ENCODE results near the gene PACS2.
"Not testable (repeated sequence)": the region's sequence is repeated elsewhere in the genome, so short reads cannot be mapped to it uniquely, and the experiment has no call there.

Gene PACS2

DNA sequence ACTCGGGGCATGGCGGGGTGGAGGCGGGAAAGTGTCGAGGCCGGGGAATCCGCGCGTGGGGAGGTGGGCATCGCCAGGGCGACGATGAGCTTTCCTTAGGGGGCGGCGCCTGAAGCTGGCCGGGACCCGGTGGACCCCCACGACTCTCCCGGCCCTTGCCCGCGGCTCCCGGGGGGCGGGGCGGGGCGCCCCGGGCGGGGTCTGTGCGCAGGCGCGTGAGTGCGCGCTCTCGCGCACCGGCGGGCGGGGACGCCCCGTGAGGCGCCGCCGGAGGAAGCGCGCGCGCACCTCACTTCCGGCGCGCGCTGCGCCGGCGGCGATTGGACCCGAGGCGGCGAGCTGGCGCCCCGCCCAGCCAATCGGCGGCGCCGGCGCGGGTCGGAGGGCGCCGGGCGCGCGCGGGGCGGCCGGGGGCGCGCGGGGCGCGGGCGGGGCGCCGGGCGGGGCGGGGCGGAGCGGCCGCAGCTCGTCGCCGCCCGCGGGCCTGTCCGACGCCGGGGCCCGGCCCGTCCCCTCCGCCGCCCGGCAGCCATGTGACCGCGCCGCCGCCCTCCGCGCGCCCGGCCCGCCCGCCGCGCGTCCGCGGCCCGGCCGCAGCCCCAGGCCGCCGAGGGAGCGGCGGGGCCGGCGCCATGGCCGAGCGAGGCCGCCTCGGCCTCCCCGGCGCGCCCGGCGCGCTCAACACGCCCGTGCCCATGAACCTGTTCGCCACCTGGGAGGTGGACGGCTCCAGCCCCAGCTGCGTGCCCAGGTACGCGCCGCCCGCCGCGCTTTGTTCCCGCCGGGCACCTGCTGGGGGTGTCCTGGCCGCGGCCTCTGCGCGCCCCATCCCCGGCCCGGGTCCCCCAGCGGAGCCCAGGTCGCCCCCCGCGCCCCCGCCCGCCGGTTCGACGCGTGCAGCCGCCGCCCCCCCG lies at the start of gene PACS2:
TSS of gene PACS2 (plus strand) at position 462 of the 914 bp plus-strand sequence. CDS start at position 633, 171 bp downstream.
- peak; percentile 59 for DNase-seq (ENCODE audit: low read depth)

DNA sequence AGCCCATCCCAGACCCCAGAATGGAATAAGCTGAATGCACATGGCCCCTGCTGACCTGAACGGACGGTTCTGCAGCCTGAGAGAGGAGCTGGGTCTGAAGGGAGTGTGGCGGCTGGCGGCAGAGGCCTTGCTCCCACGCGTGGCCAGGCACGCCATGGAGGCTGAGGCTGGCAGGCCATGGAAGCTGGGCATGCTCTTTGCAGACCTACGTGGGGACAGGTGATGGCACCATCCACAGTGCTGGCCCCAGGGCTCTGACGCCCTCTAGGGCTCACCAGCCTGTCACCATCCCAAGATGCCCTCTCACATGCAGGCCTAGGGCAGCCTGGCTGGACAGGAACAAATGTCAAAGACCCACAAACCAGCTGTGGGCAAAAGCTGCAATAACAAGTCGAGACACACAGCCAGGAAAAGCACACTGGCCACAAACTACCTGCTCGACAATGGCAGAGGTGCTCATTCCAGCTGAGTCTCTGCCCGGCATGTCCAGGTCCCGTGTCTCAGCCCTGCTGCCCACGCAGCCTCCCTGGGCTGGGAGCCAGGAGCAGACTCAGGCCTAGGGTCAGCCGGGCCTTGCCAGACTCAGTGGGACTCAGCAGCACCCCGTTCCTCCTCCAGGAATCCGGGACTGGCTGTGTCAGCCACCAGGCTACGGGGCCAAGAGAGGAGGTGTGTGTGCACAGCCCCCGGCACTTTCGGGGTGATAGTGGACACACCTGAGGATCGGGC lies 46.6 kb upstream of the PACS2 start:
- DNase-seq (ENCODE audit: low read depth): no peak

DNA sequence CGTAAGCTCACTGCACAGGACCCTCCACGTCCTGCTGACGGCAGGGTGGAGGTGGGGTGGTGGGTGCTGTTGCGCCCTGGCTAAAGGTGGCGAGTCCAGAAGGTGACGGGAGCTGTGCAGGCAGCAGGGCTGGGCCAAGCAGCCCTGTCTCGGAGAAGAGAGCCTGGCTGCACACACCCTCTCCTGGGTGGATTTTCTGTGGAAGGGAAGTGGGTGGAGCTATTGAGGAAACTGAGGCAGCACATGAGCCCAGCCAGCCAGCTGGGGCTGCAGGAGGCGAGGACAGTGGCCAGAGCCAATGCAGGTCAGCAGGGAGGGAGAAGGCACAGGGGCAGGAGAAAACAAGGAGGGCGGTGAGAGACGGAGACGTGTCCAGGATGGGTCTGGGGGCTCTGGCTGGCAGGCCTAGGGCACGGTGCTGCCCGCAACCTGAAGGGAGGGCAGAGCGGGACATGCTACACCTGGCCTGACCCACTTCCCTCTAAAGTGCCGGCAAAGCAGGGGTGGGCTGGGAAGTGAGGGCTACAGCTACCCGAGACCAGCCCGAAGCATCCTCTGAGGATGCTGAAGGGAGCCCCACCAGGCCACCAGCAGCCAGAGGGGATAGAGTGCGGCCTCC lies 45.7 kb upstream of the PACS2 start:
- DNase-seq (ENCODE audit: low read depth): no peak

DNA sequence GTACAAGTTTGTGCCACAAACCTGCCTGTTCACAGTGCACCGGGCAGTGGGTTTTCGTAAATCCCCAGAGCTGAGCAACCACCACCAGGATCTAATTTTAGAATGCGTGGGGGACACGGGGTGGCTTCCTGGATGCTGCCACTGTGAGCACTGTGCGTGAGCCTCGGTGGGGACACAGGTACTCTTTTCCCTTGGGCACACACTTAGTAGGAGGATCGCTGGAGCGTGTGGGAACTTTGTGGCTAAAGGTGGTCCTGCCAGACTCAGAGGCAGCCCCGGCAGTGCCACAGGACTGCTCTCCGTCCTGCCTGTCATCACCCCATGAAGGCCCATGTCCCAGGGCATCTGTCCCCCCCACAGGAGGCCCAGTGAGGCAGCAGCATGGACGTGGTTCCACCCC lies 45.1 kb upstream of the PACS2 start:
- DNase-seq (ENCODE audit: low read depth): no peak

DNA sequence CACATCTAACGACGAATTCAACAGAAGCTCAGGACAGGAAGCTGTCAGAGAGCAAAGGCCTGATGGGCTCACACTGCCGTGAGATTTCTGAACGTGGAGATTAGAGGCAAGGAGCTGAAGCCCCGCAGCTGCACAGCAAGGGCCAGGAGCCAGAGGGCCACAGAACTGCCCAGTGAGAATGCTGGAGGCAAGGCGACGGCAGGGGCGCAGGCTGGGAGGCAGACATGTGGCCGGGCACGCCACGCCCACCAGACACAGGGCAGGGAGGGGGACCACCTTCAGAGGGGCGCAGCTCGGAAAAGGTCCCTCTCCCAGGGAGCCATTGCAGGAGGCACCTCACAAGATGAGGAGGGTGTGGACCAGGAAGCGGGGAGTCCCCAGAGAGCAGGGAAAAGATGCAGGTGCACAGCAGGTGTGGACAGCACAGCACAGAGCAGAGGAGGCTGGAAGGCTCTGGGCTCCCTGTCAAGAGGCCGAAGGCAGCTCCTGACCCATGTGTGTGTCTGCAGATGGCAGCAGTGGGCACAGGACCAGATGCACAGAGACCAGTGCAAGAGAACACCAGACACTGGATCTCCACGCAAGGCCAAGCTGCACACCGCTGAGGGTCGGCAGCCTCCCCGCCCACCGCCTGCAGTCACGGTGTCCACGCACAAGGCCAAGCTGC lies 43.2 kb upstream of the PACS2 start:
- no peak for DNase-seq (ENCODE audit: low read depth)

DNA sequence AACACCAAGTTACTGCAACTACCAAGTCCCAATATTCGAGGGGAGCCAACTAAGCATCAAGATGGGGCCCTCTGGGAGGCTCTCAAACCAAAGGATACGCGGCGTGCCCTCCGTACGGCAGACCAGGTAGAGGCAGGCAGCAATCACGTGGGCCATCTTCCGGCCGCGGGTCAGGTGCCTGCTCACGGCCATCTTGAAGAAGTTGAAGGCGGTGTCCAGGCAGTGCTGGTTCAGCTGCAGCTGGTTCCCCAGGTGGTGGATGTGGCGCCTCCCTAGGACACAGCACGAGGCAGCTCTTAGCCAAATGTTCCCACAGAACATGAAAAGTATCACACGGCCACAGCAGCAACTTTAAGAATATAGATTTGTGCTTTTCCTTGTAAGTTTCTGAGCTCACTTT lies 41.9 kb upstream of the PACS2 start:
- DNase-seq (ENCODE audit: low read depth): no peak

DNA sequence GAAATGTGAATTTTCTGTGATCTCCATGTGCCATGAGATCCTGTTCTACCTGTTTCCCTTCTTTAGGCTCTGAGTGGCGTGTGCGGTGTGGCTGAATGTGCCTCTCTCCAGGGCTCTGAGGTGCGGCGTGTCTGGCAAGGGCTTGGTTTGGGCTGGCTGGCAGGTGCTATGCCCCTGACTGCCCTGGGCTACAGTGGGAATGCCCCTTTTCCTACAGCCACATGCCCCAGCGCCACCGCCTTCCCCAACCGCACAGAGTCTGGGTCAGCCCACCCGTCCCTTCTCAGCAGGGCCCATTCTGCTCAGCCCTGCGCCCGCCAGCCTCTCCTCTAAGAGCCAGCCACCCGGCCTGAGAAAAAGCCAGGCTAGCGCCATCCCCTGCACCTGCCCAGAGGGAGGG lies 41.5 kb upstream of the PACS2 start:
- no peak for DNase-seq (ENCODE audit: low read depth)

DNA sequence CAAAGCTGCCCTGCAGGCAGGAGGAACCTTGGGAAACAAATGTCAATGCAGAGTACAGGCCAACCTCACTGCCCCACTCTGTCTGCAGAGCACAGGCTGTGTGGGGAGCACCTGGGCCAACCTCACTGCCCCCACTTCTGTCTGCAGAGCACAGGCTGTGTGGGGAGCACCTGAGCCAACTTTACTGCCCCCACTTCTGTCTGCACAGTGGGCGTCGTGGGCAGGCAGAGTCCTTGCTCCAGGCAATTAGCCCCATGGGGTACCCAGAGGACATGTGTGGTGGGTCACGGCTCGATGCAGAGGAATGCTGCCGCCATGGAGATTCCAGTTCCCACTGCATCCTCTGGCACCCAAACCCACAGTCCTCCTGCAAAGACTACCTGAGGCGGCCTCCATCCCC lies 39.9 kb upstream of the PACS2 start:
- DNase-seq (ENCODE audit: low read depth): no peak

DNA sequence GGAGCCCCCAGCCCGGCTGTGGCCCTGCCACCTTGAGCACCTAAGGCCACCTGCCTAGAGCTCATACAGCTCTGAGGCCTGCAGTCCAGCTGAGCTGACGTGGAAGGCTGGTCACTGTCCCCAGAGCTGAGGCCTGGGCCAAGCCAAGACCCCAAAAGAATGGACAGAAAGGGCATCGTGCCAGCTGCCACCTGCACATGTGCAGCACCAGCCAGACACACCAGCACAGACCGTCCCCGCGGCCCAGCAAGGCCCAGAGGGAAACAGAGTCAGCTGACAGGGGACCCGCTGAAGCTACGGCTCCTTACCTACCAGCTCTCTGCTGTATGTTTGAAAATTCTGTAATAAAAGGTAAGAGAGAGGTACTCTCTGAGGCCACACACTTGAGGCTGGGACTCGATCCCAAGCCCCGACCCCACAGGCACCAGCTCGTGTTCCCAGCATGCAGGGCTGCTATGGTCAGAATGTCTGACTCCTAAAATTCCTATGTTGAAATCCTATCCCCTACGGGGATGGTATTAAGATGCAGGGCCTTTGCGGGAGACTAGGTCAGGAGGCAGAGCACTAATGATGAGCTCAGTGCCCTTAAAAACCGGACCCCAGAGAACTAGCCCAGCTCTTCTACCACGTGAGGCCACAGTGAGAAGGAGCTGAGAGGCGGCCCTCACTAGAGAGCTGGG lies 39.1 kb upstream of the PACS2 start:
- no peak for DNase-seq (ENCODE audit: low read depth)

DNA sequence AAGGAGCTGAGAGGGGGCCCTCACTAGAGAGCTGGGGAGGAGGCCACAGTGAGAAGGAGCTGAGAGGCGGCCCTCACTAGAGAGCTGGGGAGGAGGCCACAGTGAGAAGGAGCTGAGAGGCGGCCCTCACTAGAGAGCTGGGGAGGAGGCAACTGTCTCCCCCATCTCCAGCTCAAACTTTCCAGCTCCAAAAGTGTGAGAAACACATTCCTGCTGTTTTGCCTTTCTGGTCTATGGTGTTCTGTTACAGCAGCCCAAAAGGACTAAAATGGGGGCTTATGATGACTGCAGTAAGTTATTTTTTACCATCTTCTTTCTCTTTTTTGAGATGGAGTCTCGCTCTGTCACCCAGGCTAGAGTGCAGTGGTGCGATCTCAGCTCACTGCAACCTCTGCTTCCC lies 37.1 kb upstream of the PACS2 start:
- DNase-seq (ENCODE audit: low read depth): not testable (repeated sequence)

DNA sequence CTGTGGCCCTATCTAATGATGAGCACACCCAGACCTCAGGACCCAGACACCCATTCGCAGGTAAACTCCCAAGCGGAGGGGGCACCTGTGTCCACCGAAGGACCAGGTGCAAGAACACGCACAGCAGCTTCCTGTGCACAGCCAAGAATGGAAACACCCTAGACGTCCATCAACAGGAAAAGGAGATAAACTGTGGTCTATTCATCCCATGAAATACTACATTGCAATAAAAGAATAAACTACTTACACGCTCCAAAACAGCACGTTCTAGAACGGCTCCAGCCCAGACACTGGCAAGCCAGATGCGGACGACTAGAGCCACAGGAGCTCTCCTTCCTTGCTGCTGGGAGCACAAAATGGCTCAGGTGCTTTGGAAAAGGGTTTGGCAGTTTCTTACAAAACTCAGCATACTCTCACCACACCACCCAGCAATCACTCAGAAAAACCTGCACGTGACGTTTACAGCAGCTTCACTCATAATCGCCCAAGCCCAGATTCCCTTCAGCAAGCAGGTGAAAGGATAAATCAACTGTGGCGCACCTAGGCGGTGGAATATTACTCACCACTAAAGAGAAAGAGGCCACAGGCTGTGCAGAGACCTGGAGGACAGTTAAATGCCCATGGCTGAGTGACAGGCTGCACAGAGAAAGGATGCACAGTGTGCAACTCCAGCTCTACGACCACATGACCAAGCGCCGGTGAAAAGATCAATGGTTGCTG lies 34.7 kb upstream of the PACS2 start:
- DNase-seq (ENCODE audit: low read depth): no peak

DNA sequence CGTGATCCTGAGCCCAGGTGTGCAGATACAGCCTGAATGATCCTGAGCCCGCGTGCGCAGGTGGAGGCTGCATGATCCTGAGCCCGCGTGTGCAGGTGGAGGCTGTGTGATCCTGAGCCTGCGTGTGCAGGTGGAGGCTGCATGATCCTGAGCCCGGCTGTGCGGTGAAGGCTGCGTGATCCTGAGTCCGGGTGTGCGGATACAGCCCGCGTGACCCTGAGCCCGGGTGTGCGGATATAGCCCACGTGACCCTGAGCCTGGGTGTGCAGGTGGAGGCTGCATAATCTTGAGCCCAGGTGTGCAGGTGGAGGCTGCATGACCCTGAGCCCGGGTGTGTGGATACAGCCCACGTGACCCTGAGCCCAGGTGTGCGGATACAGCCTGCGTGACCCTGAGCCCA lies 34.0 kb upstream of the PACS2 start:
- no peak for DNase-seq (ENCODE audit: low read depth)

DNA sequence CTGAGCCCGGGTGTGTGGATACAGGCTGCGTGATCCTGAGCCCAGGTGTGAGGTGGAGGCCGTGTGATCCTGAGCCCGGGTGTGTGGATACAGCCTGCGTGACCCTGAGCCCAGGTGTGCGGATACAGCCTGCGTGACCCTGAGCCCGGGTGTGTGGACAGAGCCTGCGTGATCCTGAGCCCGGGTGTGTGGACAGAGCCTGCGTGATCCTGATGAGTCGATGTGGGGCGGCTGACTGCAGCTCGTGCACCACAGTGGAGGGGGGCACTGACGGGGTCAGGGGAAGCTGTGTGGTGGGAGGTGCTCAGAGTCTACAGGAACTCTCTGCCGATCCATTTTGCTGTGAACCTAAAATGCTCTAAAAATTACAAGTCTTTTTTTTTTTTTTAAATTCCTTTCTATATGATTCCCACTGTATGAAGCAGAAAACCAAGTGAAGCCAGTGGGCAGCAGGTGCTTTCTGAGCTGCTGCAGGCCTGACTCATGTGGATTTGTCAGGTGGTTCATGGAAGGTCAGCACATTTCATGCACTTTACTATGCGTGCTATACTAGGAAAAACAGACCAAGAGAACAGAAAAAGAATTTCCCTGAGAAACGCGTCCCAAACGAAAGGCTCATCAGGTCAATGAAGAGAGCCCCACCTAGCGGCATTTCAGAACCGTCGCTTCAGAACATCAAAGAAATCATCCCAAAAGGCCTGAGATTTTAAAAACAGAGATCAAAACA lies 33.0 kb upstream of the PACS2 start:
- DNase-seq (ENCODE audit: low read depth): no peak

DNA sequence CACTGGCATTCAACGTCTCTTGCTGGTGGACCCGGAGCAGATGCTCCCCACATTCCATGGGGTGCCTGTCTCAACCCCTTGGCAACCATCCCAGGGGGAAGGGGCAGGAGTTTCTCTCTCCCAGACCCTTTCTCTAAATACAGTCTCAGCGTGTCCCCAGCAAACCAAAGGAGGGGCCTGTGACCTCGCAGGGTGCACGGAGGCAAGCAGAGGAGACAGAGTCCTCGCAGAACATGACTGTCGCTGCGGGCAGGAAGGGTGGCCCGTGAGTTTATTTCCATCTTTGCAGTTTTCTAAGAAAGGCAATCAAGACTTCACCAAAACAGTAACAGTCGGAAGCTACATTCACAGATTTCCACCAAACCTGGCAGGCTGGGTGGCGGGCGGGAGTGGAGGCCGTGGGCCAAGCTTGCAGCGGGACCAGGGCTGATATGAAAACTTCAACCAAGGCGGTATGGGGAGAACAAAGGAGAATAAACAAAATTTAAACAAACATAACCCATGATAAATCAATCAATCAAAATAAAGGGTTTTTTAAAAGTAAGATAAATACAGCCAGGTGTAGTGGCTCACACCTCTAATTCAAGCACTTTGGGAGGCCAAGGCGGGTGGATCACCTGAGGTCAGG lies 32.3 kb upstream of the PACS2 start:
- no peak for DNase-seq (ENCODE audit: low read depth)

DNA sequence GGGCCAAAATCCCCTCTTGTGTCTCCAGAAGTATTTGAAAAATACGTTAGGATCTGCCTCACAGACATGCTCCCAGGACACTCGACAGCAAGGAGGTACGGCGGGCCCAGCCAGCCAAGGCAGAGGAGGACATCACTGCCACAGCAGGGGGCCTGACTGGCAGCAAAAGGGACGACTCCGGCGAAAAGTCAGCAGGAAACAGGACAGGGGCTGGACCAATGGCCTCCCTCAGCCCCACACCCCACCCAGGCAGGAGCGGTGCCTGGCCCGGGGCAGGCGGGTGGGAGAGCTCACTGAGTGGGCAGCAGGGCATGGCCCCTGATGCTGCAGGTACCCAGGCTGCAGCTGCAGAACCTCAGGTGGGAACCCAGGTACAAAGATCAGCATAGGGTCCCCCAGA lies 31.5 kb upstream of the PACS2 start:
- no peak for DNase-seq (ENCODE audit: low read depth)

DNA sequence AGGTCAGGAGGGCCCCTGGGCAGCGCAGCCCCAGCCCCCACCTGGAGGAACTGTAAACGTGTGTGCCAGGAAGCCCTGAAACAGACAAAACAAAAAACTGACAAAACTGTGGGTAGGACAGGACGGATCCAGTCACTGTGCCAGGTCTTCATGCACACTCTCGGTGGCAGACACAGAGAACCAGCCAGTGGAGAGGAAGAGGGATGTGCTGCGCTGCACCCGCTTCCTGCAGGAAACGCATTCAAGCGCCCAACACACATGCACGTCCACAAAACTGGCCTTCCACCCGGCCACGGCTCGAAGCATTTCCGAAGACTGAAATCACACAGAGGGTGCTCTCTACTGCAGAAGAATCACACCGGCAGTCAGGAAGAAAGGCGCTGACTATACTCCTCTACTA lies 30.6 kb upstream of the PACS2 start:
- DNase-seq (ENCODE audit: low read depth): no peak

DNA sequence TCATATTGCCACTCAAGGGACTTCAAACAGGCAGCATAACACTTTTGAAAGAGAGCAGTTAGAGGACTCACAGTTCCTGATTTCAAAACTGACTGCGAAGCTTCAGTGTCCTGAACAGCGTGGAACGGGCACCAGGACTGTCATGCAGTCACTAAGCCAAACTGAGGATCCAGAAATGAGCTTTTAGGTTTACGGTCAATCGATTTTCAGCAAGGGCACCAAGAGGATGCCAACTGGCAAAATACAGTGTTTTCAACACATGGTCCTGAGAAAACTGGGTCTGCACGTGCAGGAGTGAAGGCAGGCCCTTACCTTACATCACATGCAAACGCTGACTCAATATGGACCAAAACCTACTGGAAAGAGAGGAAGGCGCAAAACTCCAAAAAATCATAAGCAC lies 29.4 kb upstream of the PACS2 start:
- no peak for DNase-seq (ENCODE audit: low read depth)

DNA sequence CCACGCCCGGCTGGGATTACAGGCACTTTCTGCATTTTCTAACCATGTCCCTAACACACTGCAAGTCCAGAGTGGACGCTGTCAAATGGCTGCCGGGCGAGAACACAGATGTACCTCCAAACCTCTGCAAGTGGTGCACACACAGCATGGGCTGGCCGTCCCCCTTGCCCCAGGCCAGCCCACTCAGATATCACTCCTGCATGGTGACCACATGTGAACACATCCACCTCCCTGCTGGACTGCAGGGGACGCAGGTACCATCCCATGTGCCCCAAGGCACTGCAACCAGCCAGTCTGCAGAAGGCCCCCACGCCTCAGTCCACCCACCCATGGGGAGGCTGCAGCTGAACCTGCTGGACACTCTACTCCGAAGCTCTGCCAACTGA lies 27.8 kb upstream of the PACS2 start:
- DNase-seq (ENCODE audit: low read depth): no peak

DNA sequence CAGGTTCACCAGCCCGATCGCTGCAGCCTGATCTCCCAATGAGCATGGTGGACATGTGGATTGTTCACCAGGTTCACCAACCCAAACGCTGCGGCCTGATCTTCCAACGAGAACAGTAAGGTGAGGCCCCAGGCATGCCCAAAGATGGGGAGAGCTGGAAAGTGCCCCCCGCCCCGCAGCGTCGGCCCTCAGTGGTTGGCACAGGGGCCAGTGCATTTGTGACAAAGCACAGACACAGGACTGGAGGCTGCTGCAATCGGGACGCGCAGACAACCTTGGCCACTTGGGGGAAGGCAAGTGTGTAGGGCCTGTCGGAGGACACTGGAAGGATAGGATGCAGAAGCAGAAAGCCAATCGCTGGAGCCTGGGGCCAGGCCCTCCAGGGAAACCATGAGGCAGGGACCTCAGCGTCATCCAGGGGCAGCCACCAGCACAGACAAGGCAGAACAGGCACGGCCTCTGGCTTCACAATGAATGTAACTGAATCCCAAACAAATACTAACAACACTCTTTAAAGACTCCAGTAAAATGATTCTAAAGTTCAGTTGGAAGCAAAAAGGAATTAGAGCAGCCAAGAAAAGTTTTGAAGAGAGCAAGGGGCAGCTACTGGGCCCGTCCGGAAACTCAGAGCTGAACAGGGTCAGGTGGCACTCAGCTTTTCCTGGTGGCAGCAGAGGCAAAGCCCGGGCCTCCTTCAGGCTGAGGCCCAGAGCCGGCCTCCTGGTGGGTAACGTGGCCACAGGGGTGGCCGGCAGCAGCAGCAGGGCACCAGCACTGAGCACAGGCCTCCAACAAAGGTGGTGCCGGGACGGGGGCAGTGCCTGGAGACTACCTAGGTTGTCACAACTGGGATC lies 27.1 kb upstream of the PACS2 start:
- no peak for DNase-seq (ENCODE audit: low read depth)

Measured in stimulated activated CD8-positive, alpha-beta memory T cell treated with anti-CD3 and anti-CD28 coated beads, Interleukin-15, amount 100 ng/mL, for 24 hours (primary cell).